Astrocyte of the spinal cord (primary cell): ENCODE data around the gene CD48.

Experiments
- DNase-seq: peaks from one replicate; pipeline ENCODE4 v3.0.0; 2011; ENCODE audit warnings: low read depth, low spot score
- H3K4me3 ChIP-seq: 2 replicates; pipeline ENCODE4 v1.5.1; 2011; ENCODE audit warnings: low read depth, mild to moderate bottlenecking, low read length, moderate library complexity
- CTCF ChIP-seq: IDR thresholded peaks from 2 replicates; pipeline ENCODE4 v1.5.1; 2012; ENCODE audit warnings: low read depth, mild to moderate bottlenecking, low read length, inconsistent platforms
- in situ Hi-C: cut with HindIII; loops from 2 replicates; pipeline ENCODE4 v1.10.0; 2017; ENCODE audit warnings: low sequenced_read_pairs

Gene CD48

GRCh38 chr1:160638540-160638857 lies 73.1 kb downstream of the CD48 start:
- H3K4me3 ChIP-seq, result no peak overlapping the region
- DNase-seq, result no peak
- in situ Hi-C loops, result no loop called here
- no peak for TF ChIP-seq CTCF

GRCh38 chr1:160637821-160638539 lies 73.6 kb downstream of the CD48 start:
- in situ Hi-C loops, result no loop called here
- DNase-seq, result no peak
- no peak overlapping the region for H3K4me3 ChIP-seq
- no peak for TF ChIP-seq CTCF

GRCh38 chr1:160637065-160637464 lies 74.6 kb downstream of the CD48 start:
- TF ChIP-seq CTCF, result no peak
- in situ Hi-C loops, result no loop called here
- DNase-seq, result no peak

DNA sequence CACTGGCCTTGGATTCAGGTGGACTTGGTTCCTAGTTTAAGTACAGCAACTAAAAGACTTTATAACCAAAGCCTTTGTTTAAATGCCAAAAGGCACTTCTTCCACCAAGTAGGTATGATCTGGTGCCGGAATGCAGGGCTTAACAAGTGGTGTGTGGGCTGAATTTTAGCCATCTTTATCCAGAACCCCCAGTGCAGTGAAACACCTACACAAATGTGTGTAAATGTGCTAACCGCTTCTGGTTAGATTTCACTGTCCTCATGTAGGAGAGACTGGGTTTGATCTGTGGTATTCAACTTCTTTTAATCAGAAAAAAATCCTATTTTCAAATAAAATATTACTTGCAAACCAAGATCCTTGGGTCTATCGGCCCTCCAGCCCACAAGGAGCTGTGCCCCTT lies 75.1 kb downstream of the CD48 start:
- no peak for DNase-seq
- no peak overlapping the region for H3K4me3 ChIP-seq
- in situ Hi-C loops, result no loop called here
- no peak for TF ChIP-seq CTCF

More at GRCh38 chr1:160637065-160637464, 74.6 kb downstream of the CD48 start:
- H3K4me3 ChIP-seq, result no peak overlapping the region

DNA sequence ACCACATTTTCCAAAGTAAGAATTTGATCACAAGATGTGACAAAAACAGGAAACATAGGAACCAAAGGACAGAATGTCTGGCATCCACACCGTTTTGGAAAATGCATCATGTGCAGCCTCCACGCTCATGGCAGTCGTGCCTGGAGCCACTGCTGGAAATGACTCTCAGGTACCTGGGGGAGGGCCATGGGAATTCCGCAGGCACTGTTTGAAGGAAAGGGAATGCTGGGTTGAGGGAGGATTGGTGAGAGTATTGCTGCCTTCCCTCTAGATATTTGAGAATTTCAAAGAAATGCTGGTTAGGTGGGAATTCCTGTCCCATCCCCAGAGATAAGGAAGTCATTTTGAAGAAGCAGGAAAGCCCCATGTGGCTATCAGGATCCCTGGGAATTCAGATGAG lies 75.5 kb downstream of the CD48 start:
- in situ Hi-C loops, result no loop called here
- no peak for TF ChIP-seq CTCF
- no peak for DNase-seq
- H3K4me3 ChIP-seq, result no peak overlapping the region

GRCh38 chr1:160634543-160635491 lies 76.8 kb downstream of the CD48 start:
- in situ Hi-C loops, result no loop called here
- no peak for TF ChIP-seq CTCF
- no peak for DNase-seq
- no peak overlapping the region for H3K4me3 ChIP-seq
